Neural progenitor cell (in vitro differentiated cells): ENCODE measurements around the gene KRTAP2-4. TPM values are rescaled to one million over a fixed set of nuclear protein-coding genes. Genes with fewer than 3 reads are reported as not detected.

Experiments
- DNase-seq: peaks from one replicate; pipeline ENCODE4 v3.0.0-alpha.2; 2016; ENCODE audit warnings: low spot score
- H2AFZ ChIP-seq: fragments of 200-600 bp; sonication (generic); replicated peaks from 2 replicates; pipeline ENCODE4 v1.6.1; 2016; ENCODE audit warnings: antibody characterized with exemption
- H3F3A ChIP-seq: fragments of 200-600 bp; sonication (generic); 2 replicates; pipeline ENCODE4 v1.6.1; 2016; ENCODE audit warnings: antibody characterized with exemption, low read depth
- H3K27ac ChIP-seq: fragments of 200-600 bp; sonication (generic); 2 replicates; pipeline ENCODE4 v1.5.1; 2016; ENCODE audit warnings: mild to moderate bottlenecking
- H3K27me3 ChIP-seq: fragments of 200-600 bp; sonication (generic); 2 replicates; pipeline ENCODE4 v1.6.1; 2016; ENCODE audit warnings: mild to moderate bottlenecking, moderate library complexity
- H3K36me3 ChIP-seq: fragments of 200-600 bp; sonication (generic); 2 replicates; pipeline ENCODE4 v1.5.1; 2016
- H3K4me1 ChIP-seq: fragments of 200-600 bp; sonication (generic); 2 replicates; pipeline ENCODE4 v1.6.1; 2016; ENCODE audit warnings: mixed run types
- H3K4me2 ChIP-seq: fragments of 200-600 bp; sonication (generic); 2 replicates; pipeline ENCODE4 v1.6.1; 2016
- H3K4me3 ChIP-seq: fragments of 200-600 bp; sonication (generic); 2 replicates; pipeline ENCODE4 v1.5.1; 2016
- H3K79me2 ChIP-seq: fragments of 200-600 bp; sonication (generic); 2 replicates; pipeline ENCODE4 v1.6.1; 2016; ENCODE audit warnings: low read depth
- H3K9ac ChIP-seq: fragments of 200-600 bp; sonication (generic); 2 replicates; pipeline ENCODE4 v1.6.1; 2016
- H3K9me3 ChIP-seq: fragments of 200-600 bp; sonication (generic); 2 replicates; pipeline ENCODE4 v1.5.1; 2016; ENCODE audit warnings: low read depth
- H4K20me1 ChIP-seq: fragments of 200-600 bp; sonication (generic); 2 replicates; pipeline ENCODE4 v1.6.1; 2016; ENCODE audit warnings: low read depth
- H3K27ac Mint-ChIP-seq: 3 replicates; pipeline ENCODE4 v1.8.0; 2021; ENCODE audit warnings: mixed read lengths
- H3K27me3 Mint-ChIP-seq: 2 replicates; pipeline ENCODE4 v1.8.0; 2022; ENCODE audit warnings: low read depth, mild to moderate bottlenecking, inconsistent platforms, moderate library complexity, mixed read lengths; ENCODE audit not compliant: insufficient read depth
- H3K36me3 Mint-ChIP-seq: 3 replicates; pipeline ENCODE4 v1.8.0; 2021; ENCODE audit warnings: mixed read lengths
- H3K4me1 Mint-ChIP-seq: 3 replicates; pipeline ENCODE4 v1.8.0; 2021; ENCODE audit warnings: mixed read lengths
- H3K4me3 Mint-ChIP-seq: 3 replicates; pipeline ENCODE4 v1.8.0; 2021; ENCODE audit warnings: mild to moderate bottlenecking, moderate library complexity, mixed read lengths
- H3K9me3 Mint-ChIP-seq: 3 replicates; pipeline ENCODE4 v1.8.0; 2020; ENCODE audit warnings: mixed read lengths
- EZH2 ChIP-seq: fragments of 200-600 bp; sonication (generic); IDR thresholded peaks from 2 replicates; pipeline ENCODE4 v1.6.1; 2017; ENCODE audit warnings: antibody characterized with exemption, mild to moderate bottlenecking, moderate library complexity
- EZH2phosphoT487 ChIP-seq: fragments of 200-600 bp; sonication (generic); IDR thresholded peaks from 2 replicates; pipeline ENCODE4 v1.6.1; 2017; ENCODE audit warnings: antibody characterized with exemption
- total RNA-seq: library from RNA; depleted of rRNA; stranded (reverse); fragments of >200 nt; gene quantifications from 2 replicates; pipeline ENCODE4 v1.2.3, GENCODE V29; 2015; ENCODE audit warnings: low replicate concordance
- TF ChIP-seq, protein P1 (sequence below): fragments of 200-600 bp; sonication (generic); IDR thresholded peaks from 2 replicates; pipeline ENCODE4 v1.5.1; 2017; ENCODE audit warnings: antibody characterized with exemption, mild to moderate bottlenecking

KRTAP2-4 gene
- total RNA-seq, 1 donor from 2014 or later = not detected

DNA sequence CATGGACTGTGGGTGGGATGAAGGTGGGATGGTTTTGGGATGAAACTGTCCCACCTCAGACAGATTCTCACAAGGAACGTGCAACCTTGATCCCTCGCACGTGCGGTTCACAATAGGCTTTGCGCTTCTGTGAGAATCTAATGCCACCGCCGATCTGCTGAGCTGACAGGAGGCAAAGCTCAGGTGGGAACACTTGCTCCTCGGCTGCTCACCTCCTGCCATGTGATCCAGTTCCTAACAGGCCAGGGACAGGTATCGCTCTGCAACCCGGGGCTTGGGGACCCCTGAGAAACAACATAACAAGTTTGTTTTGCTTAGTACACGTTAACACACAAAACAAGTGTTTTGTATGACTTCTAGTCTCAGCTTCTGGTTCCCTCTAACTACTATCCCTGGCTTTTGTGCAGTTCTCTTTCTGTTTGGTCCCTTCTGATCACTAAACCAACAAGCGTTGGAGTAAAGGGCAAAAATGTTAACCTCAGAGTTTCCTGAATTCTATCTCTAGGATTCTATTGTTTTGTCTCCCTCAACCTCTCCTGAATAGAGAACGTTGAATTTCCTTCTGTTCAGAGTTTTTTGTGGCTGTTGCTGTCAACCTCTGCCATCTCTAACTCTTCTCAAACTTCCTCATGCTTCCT, 49.0 kb downstream of the KRTAP2-4 start:
- H3K9me3 ChIP-seq = no peaks in the 10 kb centered on the region
- Mint-ChIP-seq H3K4me3 (no peak overlapping the region), H3K27me3 (no peaks in the 10 kb centered on the region), H3K36me3 (no peaks in the 10 kb centered on the region), H3K4me1 (no peaks in the 10 kb centered on the region), H3K9me3 (no peaks in the 10 kb centered on the region), H3K27ac (no peak overlapping the region)
- no peaks in the 10 kb centered on the region for H3F3A ChIP-seq
- no peak overlapping the region for H3K27ac ChIP-seq
- no peak for DNase-seq
- no peaks in the 10 kb centered on the region for H3K36me3 ChIP-seq
- TF ChIP-seq, protein P1, sequence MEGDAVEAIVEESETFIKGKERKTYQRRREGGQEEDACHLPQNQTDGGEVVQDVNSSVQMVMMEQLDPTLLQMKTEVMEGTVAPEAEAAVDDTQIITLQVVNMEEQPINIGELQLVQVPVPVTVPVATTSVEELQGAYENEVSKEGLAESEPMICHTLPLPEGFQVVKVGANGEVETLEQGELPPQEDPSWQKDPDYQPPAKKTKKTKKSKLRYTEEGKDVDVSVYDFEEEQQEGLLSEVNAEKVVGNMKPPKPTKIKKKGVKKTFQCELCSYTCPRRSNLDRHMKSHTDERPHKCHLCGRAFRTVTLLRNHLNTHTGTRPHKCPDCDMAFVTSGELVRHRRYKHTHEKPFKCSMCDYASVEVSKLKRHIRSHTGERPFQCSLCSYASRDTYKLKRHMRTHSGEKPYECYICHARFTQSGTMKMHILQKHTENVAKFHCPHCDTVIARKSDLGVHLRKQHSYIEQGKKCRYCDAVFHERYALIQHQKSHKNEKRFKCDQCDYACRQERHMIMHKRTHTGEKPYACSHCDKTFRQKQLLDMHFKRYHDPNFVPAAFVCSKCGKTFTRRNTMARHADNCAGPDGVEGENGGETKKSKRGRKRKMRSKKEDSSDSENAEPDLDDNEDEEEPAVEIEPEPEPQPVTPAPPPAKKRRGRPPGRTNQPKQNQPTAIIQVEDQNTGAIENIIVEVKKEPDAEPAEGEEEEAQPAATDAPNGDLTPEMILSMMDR = no peak
- no peak for TF ChIP-seq EZH2phosphoT487
- TF ChIP-seq EZH2 = no peak
- H3K4me2 ChIP-seq = no peak overlapping the region
- no peaks in the 10 kb centered on the region for H3K79me2 ChIP-seq
- no peaks in the 10 kb centered on the region for H4K20me1 ChIP-seq
- no peaks in the 10 kb centered on the region for H3K4me1 ChIP-seq
- H2AFZ ChIP-seq = peak overlapping the region; percentile 1
- H3K9ac ChIP-seq = no peak overlapping the region
- no peak overlapping the region for H3K4me3 ChIP-seq
- H3K27me3 ChIP-seq = no peaks in the 10 kb centered on the region

DNA sequence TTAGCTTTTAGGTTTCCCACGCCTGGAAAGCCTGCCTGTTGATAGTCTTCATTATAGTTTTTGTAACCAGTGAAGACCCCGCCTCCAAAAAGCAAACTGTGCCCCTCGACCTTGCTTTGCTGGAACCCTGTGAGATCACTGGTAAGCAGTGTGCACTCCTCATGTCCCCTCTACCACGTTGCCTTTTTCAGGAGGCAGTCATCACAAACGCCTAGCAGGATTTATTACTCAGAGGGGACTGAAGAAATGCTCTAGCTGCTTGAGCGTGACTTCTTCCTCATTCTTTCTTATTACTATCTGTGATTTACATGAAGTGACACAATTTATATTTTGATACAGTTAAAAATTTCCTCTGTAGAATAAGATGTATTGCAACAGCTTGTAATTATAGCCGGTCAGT, 50.2 kb downstream of the KRTAP2-4 start:
- Histone ChIP-seq H3K27ac (no peak overlapping the region), H3K4me2 (no peak overlapping the region), H3K4me1 (no peaks in the 10 kb centered on the region), H3K9ac (no peak overlapping the region), H3K36me3 (no peaks in the 10 kb centered on the region), H3F3A (no peaks in the 10 kb centered on the region), H2AFZ (no peak overlapping the region), H3K4me3 (no peak overlapping the region), H3K27me3 (no peaks in the 10 kb centered on the region), H4K20me1 (no peaks in the 10 kb centered on the region), H3K9me3 (no peaks in the 10 kb centered on the region), H3K79me2 (no peaks in the 10 kb centered on the region)
- DNase-seq = no peak
- no peaks in the 10 kb centered on the region for H3K9me3 Mint-ChIP-seq
- H3K4me1 Mint-ChIP-seq = no peaks in the 10 kb centered on the region
- no peaks in the 10 kb centered on the region for H3K27me3 Mint-ChIP-seq
- TF ChIP-seq, protein P1 = no peak
- TF ChIP-seq EZH2 (no peak), EZH2phosphoT487 (no peak)
- H3K27ac Mint-ChIP-seq = no peak overlapping the region
- H3K4me3 Mint-ChIP-seq = no peak overlapping the region
- no peaks in the 10 kb centered on the region for H3K36me3 Mint-ChIP-seq

Other genes with a start within 250 kb of the KRTAP2-4 start
- 7.5 and 19.3 TPM in 2 replicates for gene KRT10, start 243.3 kb downstream of the KRTAP2-4 start, total RNA-seq
- not detected in 2 replicates for gene KRT12, start 198.7 kb downstream of the KRTAP2-4 start, total RNA-seq
- gene KRT20, start 180.6 kb downstream of the KRTAP2-4 start, total RNA-seq = not detected in 2 replicates
- gene KRT23, start 128.2 kb downstream of the KRTAP2-4 start, total RNA-seq = 0.60 TPM in 1 of 2 replicates, not detected in the other
- gene KRT39, start 98.9 kb downstream of the KRTAP2-4 start, total RNA-seq = not detected in 2 replicates
- not detected in 2 replicates for gene KRT40, start 81.6 kb downstream of the KRTAP2-4 start, total RNA-seq
- not detected in 2 replicates for gene KRTAP3-3, start 71.7 kb downstream of the KRTAP2-4 start, total RNA-seq
- gene KRTAP3-2, start 66.0 kb downstream of the KRTAP2-4 start, total RNA-seq = not detected in 2 replicates
- gene KRTAP3-1, start 56.8 kb downstream of the KRTAP2-4 start, total RNA-seq = not detected in 2 replicates
- gene KRTAP1-5, start 38.7 kb downstream of the KRTAP2-4 start, total RNA-seq = not detected in 2 replicates
- not detected in 2 replicates for gene KRTAP1-4, start 35.7 kb downstream of the KRTAP2-4 start, total RNA-seq
- gene KRTAP1-3, start 31.0 kb downstream of the KRTAP2-4 start, total RNA-seq = not detected in 2 replicates
- gene KRTAP1-1, start 24.4 kb downstream of the KRTAP2-4 start, total RNA-seq = not detected in 2 replicates
- not detected in 2 replicates for gene KRTAP2-1, start 18.6 kb downstream of the KRTAP2-4 start, total RNA-seq
- gene KRTAP2-2, start 10.6 kb downstream of the KRTAP2-4 start, total RNA-seq = not detected in 2 replicates
- gene KRTAP2-3, start 5.8 kb downstream of the KRTAP2-4 start, total RNA-seq = not detected in 2 replicates
- not detected in 2 replicates for gene KRTAP4-7, start 18.3 kb upstream of the KRTAP2-4 start, total RNA-seq
- not detected in 2 replicates for gene KRTAP4-8, start 32.3 kb upstream of the KRTAP2-4 start, total RNA-seq
- not detected in 2 replicates for gene KRTAP4-16, start 36.3 kb upstream of the KRTAP2-4 start, total RNA-seq
- not detected in 2 replicates for gene KRTAP4-9, start 39.5 kb upstream of the KRTAP2-4 start, total RNA-seq
- not detected in 2 replicates for gene KRTAP4-11, start 52.5 kb upstream of the KRTAP2-4 start, total RNA-seq
- not detected in 2 replicates for gene KRTAP4-12, start 58.3 kb upstream of the KRTAP2-4 start, total RNA-seq
- not detected in 2 replicates for gene KRTAP4-6, start 74.7 kb upstream of the KRTAP2-4 start, total RNA-seq
- not detected in 2 replicates for gene KRTAP4-5, start 83.9 kb upstream of the KRTAP2-4 start, total RNA-seq
- not detected in 2 replicates for gene KRTAP4-4, start 94.9 kb upstream of the KRTAP2-4 start, total RNA-seq
- gene KRTAP4-3, start 102.3 kb upstream of the KRTAP2-4 start, total RNA-seq = not detected in 2 replicates
- gene KRTAP4-2, start 112.3 kb upstream of the KRTAP2-4 start, total RNA-seq = not detected in 2 replicates
- gene KRTAP4-1, start 119.0 kb upstream of the KRTAP2-4 start, total RNA-seq = 0.12 TPM in 1 of 2 replicates, not detected in the other
- gene KRTAP9-1, start 124.0 kb upstream of the KRTAP2-4 start, total RNA-seq = not detected in 2 replicates
- not detected in 2 replicates for gene KRTAP9-2, start 160.8 kb upstream of the KRTAP2-4 start, total RNA-seq
- not detected in 2 replicates for gene KRTAP9-3, start 166.6 kb upstream of the KRTAP2-4 start, total RNA-seq
- gene KRTAP9-8, start 172.1 kb upstream of the KRTAP2-4 start, total RNA-seq = not detected in 2 replicates
- gene KRTAP9-4, start 183.8 kb upstream of the KRTAP2-4 start, total RNA-seq = not detected in 2 replicates
- not detected in 2 replicates for gene KRTAP9-9, start 189.5 kb upstream of the KRTAP2-4 start, total RNA-seq
- not detected in 2 replicates for gene KRTAP9-6, start 199.5 kb upstream of the KRTAP2-4 start, total RNA-seq
- not detected in 2 replicates for gene KRTAP9-7, start 209.8 kb upstream of the KRTAP2-4 start, total RNA-seq
- gene KRTAP29-1, start 237.0 kb upstream of the KRTAP2-4 start, total RNA-seq = not detected in 2 replicates
- not detected in 2 replicates for gene KRTAP16-1, start 243.4 kb upstream of the KRTAP2-4 start, total RNA-seq
- gene KRTAP17-1, start 249.8 kb upstream of the KRTAP2-4 start, total RNA-seq = not detected in 2 replicates